Activated CD4-positive, alpha-beta memory T cell treated with anti-CD3 and anti-CD28 coated beads for 36 hours (primary cell): ENCODE measurements around the gene MAD1L1. TPM values are rescaled to one million over a fixed set of nuclear protein-coding genes. Genes with fewer than 3 reads are reported as not detected.

Experiments
- CTCF ChIA-PET: fragments of 350-600 bp; sonication (Branson Sonifier 250); formaldehyde crosslinking; loops from one replicate; lab custom pipeline; 2021; ENCODE audit warnings: antibody characterized with exemption, inconsistent platforms; lab: Charles Lee
- POLR2A ChIA-PET: fragments of 350-600 bp; sonication (Branson Sonifier 250); formaldehyde crosslinking; loops from one replicate; lab custom pipeline; 2021; ENCODE audit warnings: antibody characterized with exemption; lab: Charles Lee
- DNase-seq: peaks from one replicate; pipeline ENCODE4 v3.0.0-alpha.2; 2020
- H3K27ac Mint-ChIP-seq: one replicate; pipeline ENCODE4 v1.8.0; 2021; ENCODE audit warnings: mixed read lengths
- H3K27me3 Mint-ChIP-seq: one replicate; pipeline ENCODE4 v1.8.0; 2021; ENCODE audit warnings: mixed read lengths
- H3K36me3 Mint-ChIP-seq: one replicate; pipeline ENCODE4 v1.8.0; 2021; ENCODE audit warnings: mixed read lengths
- H3K4me1 Mint-ChIP-seq: one replicate; pipeline ENCODE4 v1.8.0; 2021; ENCODE audit warnings: low read depth, mixed read lengths
- H3K4me3 Mint-ChIP-seq: one replicate; pipeline ENCODE4 v1.8.0; 2021; ENCODE audit warnings: mild to moderate bottlenecking, mixed read lengths
- H3K9me3 Mint-ChIP-seq: one replicate; pipeline ENCODE4 v1.8.0; 2021; ENCODE audit warnings: mixed read lengths
- intact Hi-C: fragments of 100-400 bp; cut with micrococcal nuclease; formaldehyde crosslinking; loops from one replicate; pipeline ENCODE4 v1.15.1; 2023
- total RNA-seq, 2 experiments: library from RNA; stranded (reverse); gene quantifications; one replicate each; pipeline ENCODE4 v1.2.3, GENCODE V29; 2021

MAD1L1 gene
- total RNA-seq, 2 experiments from 2014 or later: 44.4 to 47.8 TPM

DNA sequence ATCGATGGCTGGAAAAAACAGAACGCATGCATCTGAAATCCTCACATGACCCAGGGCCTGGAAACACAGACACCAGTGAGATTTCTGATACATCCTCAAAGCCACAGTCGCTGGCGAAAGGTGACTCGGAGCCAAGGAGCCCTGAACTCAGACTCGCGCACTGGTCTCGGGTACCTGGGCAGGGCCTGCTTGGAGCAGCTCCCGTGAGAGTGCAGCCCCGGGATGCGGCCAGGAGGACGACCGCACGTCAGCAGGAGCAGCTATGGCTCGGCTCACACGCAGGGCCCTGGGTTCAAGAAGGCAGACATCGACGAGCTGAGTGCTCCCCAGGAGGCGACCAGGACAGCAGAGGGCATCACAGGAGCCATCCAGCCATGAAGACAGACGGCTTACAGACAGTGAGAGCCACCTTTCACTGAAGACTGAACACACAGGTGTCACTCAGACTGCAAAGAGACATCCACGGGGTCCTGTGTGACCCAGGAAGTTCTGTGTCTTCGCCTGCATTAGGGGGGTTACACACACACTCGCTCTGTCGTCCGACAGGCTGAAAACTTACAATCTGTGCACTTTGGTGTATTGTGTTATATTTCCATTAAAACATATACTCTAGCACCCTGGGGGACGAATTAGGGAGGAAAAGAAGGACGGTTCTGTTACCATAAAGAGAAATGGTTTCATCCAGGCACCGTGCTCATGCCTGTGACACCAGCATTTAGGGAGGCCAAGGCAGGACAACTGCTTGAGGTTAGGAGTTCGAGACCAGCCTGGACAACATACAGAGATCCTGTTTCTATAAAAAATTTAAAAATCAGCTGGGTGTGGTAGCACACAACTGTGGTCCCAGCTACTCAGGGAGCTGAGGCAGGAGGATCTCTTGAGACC lies 227.7 kb downstream of the MAD1L1 start:
- no peak for DNase-seq
- CTCF ChIA-PET: no interaction called here
- Mint-ChIP-seq H3K4me1 (no peaks in the 10 kb centered on the region), H3K9me3 (no peaks in the 10 kb centered on the region), H3K36me3 (no peaks in the 10 kb centered on the region), H3K27me3 (no peaks in the 10 kb centered on the region), H3K4me3 (no peak overlapping the region), H3K27ac (no peak overlapping the region)
- POLR2A ChIA-PET: no interaction called here
- intact Hi-C loops: no loop called here

GRCh38 chr7:2003931-2004812 lies 228.6 kb downstream of the MAD1L1 start:
- ChIA-PET POLR2A (no interaction called here), CTCF (no interaction called here)
- intact Hi-C loops: no loop called here
- no peak for DNase-seq
- H3K27me3 Mint-ChIP-seq: no peaks in the 10 kb centered on the region
- no peaks in the 10 kb centered on the region for H3K36me3 Mint-ChIP-seq
- no peak overlapping the region for H3K27ac Mint-ChIP-seq
- H3K4me1 Mint-ChIP-seq: no peaks in the 10 kb centered on the region
- H3K9me3 Mint-ChIP-seq: no peaks in the 10 kb centered on the region
- H3K4me3 Mint-ChIP-seq: no peak overlapping the region

DNA sequence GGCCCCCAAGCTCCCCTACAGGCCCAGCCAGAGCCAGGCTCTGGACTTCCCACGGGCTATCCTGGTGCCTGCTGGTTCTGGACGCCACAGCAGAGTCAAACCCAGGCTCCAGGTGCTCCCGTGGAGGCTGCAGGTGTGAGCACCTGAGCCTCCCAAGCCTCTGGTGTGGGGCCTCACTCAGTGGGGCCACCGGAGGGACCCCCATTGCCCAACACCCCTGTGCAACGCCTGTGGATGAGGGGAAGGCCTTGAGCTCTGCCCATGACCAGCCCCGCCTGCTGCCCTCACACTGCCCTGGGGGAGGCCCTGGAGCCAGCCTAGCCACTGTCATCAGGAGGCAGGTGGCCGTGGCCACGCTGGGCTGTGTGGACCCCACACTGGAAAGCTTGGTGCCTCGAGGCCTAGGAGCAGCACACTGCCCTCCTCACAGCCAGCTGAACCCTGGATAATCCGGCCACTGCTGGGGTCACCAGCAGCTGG lies 229.3 kb downstream of the MAD1L1 start:
- Mint-ChIP-seq H3K9me3 (no peaks in the 10 kb centered on the region), H3K27me3 (no peaks in the 10 kb centered on the region), H3K27ac (no peak overlapping the region), H3K4me1 (no peaks in the 10 kb centered on the region), H3K36me3 (no peaks in the 10 kb centered on the region), H3K4me3 (no peak overlapping the region)
- ChIA-PET POLR2A (no interaction called here), CTCF (no interaction called here)
- no peak for DNase-seq
- intact Hi-C loops: no loop called here

DNA sequence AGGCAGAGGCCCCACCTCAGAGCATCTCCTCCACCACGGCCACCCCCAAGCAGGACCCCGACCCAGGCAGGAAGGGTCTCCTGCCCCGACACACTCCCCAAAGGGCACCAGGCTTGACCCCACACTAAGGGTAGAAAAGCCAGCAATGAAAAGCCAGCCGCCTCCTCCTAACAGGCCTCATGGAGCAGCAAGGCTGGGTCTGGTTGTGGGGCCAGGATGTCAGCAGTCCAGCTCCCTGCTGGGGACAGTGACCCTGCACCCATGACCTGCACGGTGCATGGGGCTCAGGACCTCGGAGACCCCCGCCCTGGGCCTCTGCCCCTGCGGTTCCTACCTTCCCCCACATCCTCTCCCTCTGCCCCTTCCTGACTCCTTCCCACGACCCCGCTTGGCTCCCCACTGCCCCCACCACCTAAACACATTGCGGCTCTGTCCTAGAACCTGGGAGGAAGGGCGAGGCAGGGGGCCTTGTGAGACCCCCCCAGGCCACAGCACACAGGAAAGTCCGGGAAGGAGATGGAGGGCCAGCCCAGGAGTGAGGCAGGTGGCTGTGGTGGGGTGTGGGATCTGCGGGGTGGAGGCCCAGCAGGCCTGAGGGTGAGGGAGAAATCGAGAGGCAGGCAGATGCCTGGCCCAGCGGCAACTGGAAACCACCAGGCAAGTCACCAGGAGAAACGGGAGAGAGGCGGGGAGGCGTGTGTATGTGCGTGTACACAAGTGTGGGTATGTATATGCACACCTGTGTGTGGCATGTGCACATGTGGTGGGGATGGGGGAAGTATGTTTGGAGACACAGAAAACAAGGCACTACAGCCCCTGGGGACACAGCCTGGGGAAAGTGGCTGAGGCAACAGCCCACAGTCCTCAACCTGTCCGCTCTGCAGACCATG lies 229.9 kb downstream of the MAD1L1 start:
- H3K27ac Mint-ChIP-seq: no peak overlapping the region
- H3K4me3 Mint-ChIP-seq: no peak overlapping the region
- POLR2A ChIA-PET: no interaction called here
- no peaks in the 10 kb centered on the region for H3K4me1 Mint-ChIP-seq
- DNase-seq: no peak
- CTCF ChIA-PET: no interaction called here
- intact Hi-C loops: no loop called here
- no peaks in the 10 kb centered on the region for H3K36me3 Mint-ChIP-seq
- H3K27me3 Mint-ChIP-seq: no peaks in the 10 kb centered on the region
- no peaks in the 10 kb centered on the region for H3K9me3 Mint-ChIP-seq

GRCh38 chr7:2001601-2002442 lies 230.9 kb downstream of the MAD1L1 start:
- no peaks in the 10 kb centered on the region for H3K36me3 Mint-ChIP-seq
- POLR2A ChIA-PET: no interaction called here
- no peak overlapping the region for H3K4me3 Mint-ChIP-seq
- H3K27me3 Mint-ChIP-seq: no peaks in the 10 kb centered on the region
- no peaks in the 10 kb centered on the region for H3K4me1 Mint-ChIP-seq
- H3K9me3 Mint-ChIP-seq: no peaks in the 10 kb centered on the region
- intact Hi-C loops: no loop called here
- H3K27ac Mint-ChIP-seq: no peak overlapping the region
- CTCF ChIA-PET: no interaction called here
- no peak for DNase-seq

DNA sequence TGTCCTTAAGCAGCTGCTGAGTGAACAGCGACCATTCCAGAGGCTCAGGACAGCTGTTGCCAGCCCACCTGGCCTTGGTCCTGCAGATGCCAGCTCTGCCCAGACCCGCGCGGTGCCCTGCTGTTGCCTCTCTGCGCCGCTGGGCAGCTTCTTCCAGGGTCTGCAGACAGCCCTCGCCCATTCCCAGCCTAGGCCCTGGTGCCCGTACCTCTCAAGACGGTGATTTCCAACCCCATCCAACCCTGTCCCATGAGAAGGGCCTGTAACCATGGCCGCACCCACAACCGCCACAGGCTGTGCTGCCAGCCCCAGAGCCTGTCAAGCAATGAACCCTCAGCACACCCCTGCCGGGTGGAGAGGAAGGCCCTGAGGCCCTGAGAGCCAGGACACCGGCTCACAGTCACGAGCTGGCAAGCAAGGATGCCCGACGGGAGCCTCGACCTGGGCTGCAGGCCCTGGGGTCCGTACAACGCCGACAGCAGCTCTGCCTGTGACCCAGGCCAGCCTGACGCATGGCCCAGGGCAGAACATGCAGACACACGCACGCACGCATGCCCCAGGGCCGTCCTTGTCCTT lies 231.9 kb downstream of the MAD1L1 start:
- no peaks in the 10 kb centered on the region for H3K9me3 Mint-ChIP-seq
- no peaks in the 10 kb centered on the region for H3K36me3 Mint-ChIP-seq
- intact Hi-C loops: no loop called here
- POLR2A ChIA-PET: no interaction called here
- no peak for DNase-seq
- H3K4me1 Mint-ChIP-seq: no peaks in the 10 kb centered on the region
- CTCF ChIA-PET: no interaction called here
- H3K27me3 Mint-ChIP-seq: no peaks in the 10 kb centered on the region
- no peak overlapping the region for H3K27ac Mint-ChIP-seq
- H3K4me3 Mint-ChIP-seq: no peak overlapping the region

GRCh38 chr7:2000153-2000687 lies 232.5 kb downstream of the MAD1L1 start:
- no peaks in the 10 kb centered on the region for H3K27me3 Mint-ChIP-seq
- H3K27ac Mint-ChIP-seq: peak overlapping the region; percentile 44
- no peaks in the 10 kb centered on the region for H3K9me3 Mint-ChIP-seq
- CTCF ChIA-PET: no interaction called here
- no peak for DNase-seq
- intact Hi-C loops: no loop called here
- H3K36me3 Mint-ChIP-seq: no peaks in the 10 kb centered on the region
- H3K4me3 Mint-ChIP-seq: no peak overlapping the region
- POLR2A ChIA-PET: no interaction called here
- no peaks in the 10 kb centered on the region for H3K4me1 Mint-ChIP-seq

GRCh38 chr7:1999278-1999984 lies 233.3 kb downstream of the MAD1L1 start:
- Mint-ChIP-seq H3K36me3 (no peaks in the 10 kb centered on the region), H3K27ac (no peak overlapping the region), H3K4me3 (no peak overlapping the region), H3K9me3 (no peaks in the 10 kb centered on the region), H3K27me3 (no peaks in the 10 kb centered on the region), H3K4me1 (no peaks in the 10 kb centered on the region)
- POLR2A ChIA-PET: no interaction called here
- CTCF ChIA-PET: no interaction called here
- DNase-seq: no peak
- intact Hi-C loops: no loop called here

DNA sequence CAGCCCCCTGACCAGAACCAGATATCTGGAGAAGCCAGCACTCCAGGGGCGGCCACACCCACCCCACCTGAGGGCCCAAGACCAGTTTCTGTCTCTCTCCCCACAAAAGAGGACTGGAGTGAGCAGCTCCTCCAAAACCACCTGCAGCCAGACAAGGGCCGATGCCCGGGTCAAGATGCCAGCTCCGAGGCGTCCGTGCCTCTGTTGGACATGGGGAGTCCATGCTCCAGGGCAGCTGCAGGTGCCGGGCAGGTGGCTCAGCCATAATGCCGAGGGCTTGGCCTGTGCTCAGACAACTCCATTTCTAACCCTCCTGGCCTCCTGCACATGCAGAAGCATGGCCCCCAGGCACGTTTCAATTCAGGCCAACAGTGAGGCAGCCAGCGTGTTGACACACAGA lies 234.6 kb downstream of the MAD1L1 start:
- Mint-ChIP-seq H3K4me1 (no peaks in the 10 kb centered on the region), H3K36me3 (no peaks in the 10 kb centered on the region), H3K9me3 (no peaks in the 10 kb centered on the region), H3K27ac (no peak overlapping the region), H3K27me3 (no peaks in the 10 kb centered on the region), H3K4me3 (no peak overlapping the region)
- CTCF ChIA-PET: no interaction called here
- intact Hi-C loops: no loop called here
- POLR2A ChIA-PET: no interaction called here
- no peak for DNase-seq

DNA sequence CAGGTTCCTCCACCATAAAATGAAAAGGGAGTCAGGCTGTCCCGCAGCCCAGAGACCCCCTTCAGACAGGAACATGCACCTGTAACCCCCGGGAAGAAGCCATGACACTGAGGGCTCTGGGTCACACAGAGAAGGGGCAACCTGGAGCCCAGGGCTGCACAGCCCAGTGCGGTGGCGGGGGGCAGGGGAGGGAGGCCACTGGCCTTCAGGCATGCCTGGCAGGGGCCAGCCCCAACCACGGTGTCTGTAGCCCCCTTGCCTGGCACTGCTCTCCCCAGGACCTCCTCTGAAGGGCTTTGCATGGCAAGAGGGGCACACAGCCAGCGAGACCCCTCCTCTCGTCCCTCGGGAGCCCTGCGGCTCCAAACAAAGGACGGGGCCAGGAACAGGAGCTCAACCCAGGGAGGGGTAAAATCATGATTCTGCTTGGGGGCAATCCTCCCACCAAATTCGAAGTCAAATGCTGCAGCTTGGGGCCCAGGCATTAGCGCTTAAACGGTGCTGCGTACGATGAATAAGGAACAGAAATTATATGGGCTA lies 235.1 kb downstream of the MAD1L1 start:
- Mint-ChIP-seq H3K36me3 (no peaks in the 10 kb centered on the region), H3K27me3 (no peaks in the 10 kb centered on the region), H3K4me3 (no peak overlapping the region), H3K27ac (no peak overlapping the region), H3K9me3 (no peaks in the 10 kb centered on the region), H3K4me1 (no peaks in the 10 kb centered on the region)
- POLR2A ChIA-PET: no interaction called here
- intact Hi-C loops: no loop called here
- DNase-seq: no peak
- CTCF ChIA-PET: no interaction called here
